Stimulated activated CD8-positive, alpha-beta memory T cell treated with anti-CD3 and anti-CD28 coated beads, Interleukin-15, amount 100 ng/mL, for 48 hours (primary cell): Measurements from ENCODE around the gene GNAQ.

Experiments used
- DNase-seq, 2 donors: peaks; one replicate each; pipeline ENCODE4 v3.0.0-alpha.2; 2020; ENCODE audit warnings: low read depth in 2 of 2

GNAQ gene

GRCh38 chr9:77816641-77817341 is 214.8 kb downstream of the GNAQ start:
- no peak for DNase-seq

DNA sequence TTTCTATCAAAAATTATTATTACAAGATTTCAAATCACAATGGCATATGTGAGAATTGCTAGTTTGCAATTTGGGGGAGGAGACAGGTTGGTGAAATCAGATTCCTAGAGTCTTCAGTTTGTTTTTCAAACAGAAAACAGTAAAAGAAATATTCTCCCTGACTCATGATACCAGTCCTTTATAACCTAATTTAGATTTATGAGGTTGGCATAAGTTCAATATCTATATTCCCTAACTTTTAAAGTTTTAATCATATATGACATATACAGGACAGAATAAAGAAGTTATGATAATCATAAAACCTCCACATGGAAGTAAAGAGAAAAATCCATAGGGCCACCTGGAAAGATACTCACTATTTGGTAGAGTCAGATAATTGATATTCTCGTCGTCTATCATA is 216.4 kb downstream of the GNAQ start:
- DNase-seq: no peak

DNA sequence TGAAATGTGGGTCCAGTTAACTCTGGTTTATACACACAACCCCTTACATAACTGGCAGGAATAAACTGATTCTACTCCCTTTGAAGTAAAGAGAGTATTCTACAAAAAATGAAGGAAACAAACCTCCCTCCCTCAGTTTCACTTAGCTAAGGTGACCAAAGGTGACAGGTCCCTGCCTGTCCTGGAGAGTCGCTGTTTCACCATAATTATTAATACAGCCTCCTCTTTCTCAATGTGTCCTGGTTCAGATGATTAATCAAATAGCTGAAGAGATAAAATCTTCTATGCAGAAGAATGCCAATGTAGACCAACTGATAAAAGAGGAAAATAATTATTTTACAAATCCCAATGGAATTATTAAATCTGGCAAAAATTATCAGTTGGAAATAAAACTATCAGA is 219.8 kb downstream of the GNAQ start:
- DNase-seq: no peak

DNA sequence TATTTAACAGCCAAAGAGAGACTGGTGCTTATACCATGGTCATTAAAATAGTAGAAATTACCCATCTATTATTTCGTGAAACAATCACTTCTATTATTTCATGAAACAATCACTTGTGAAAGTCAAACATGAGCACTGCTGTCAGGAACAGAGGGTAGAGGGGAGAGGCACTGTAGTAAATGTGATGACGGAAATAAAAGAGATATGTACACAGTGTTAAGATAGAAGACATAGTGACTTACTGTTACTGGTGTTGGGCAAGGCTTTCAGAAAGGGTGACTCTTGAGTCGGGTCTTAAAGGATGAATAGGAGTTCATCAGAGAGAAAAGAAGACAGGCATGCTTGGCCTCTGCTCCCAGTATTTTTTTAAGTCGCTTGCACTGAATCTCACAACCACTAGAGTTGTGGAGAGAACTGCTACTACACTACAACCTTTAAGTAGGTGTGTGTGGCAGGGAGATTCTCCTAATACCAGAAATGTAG is 220.9 kb downstream of the GNAQ start:
- no peak for DNase-seq

- no peak for DNase-seq
Measured at GRCh38 chr9:77810047-77810446, 221.6 kb downstream of the GNAQ start.

DNA sequence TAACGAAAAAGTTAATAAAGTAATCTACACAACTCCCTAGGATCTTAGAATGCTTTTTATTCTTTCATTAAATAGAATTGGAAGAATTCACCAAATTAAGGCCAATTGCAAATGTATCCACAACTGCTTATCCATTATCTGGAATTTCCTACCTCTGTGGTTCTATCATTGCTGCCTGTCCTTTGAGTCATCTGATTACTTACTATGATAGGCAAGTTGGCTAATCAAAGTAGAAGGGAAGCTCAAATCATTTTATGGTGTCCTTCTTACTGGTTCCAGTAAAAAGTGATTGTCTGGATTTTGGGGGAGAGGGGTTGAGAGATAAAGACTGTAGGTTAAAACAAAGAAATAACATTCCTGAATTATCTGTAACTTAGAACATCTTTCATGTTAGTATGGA is 222.1 kb downstream of the GNAQ start:
- DNase-seq: no peak

DNA sequence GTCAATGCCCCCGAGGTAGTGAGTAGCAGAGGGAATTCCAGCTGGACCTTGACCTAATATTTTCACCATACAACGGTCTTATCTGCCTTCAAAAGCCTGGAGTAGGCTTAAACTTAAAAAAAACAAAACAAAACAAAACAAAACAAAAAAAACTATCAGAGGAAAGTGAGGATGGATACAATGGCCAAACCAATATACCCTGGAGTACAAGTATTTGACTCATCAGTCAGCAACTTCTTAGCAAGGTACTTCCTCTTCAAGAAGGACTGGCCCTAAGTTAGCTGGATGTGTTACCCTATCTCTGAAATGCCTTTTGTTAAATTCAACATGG is 222.9 kb downstream of the GNAQ start:
- DNase-seq: no peak

DNA sequence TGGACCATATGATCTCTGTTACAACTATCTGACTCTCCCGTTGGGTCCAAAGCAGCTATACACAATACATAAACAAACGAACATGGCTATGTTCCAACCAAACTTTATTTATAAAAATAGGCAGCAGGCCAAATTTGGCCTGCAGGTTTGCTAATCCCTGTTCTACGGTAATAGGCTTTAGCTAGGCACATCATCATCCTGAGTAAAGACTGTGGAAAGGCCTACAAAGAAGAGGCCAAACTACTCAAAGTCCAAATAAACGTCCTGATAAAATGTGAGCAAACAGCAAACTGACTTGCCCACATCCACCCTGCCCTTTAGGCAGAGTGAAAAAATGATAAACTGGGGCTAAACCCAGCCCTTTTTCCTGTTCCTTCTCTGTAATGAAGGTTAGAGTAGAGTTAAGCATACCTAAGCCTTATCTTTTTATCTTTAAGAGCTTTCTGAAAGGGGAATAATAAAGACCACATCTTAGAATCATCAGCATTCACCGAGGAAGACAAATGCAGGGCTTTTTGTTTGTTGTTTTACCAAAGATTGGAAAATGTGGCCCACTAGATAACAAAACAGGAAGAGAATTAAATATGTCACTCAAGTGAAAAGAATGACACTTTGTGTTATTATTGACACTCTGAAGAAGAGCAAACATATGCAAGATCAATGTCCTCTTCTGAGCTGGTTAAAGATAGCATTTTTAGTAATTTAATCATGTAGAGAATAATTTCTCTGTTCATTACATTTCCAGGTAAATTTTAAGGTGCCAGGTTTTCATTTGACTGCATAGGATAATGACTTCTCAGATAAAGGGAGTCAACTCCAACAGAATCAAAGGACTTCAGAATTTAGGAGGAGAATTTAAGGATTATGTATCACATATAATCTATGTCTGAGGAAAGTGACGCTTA is 223.5 kb downstream of the GNAQ start:
- DNase-seq: no peak

GRCh38 chr9:77807281-77807683 is 224.3 kb downstream of the GNAQ start:
- DNase-seq: no peak

DNA sequence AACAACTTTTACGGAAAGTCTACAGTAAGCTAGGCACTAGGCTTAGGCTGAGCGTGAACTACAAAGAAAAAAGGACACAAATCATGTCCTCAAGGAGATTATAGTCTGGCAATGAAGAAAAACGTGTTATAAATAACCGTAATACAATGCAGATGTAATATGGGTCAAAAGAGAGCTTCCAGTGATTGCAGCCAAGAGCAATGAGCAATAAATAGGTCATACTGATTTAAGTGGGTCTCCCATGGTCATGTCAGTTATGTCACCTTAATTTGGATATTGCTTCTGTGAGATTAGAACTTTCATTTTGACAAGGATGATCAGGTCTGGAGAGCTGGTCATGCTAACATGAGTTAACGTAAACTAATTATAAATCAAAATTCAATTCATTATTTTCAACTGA is 224.9 kb downstream of the GNAQ start:
- no peak for DNase-seq

DNA sequence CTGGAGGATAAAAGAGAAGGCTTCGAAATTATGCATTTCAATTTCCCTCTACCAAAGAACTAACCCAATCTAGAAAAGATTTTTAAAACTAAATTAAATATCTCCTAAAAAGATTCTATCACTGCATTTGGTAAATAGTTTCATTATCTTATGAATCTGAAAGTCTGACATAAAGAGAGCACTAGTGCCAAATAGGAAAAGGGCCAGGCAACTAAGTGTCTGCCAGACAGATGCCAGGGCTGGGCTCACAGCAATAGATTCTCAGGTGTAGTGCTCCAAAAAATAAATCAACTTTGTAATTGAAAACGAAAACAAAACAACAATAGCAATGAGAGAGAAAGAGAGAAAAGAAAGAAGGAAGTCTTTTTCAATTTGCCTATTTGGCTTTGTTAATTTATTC is 225.8 kb downstream of the GNAQ start:
- no peak for DNase-seq

DNA sequence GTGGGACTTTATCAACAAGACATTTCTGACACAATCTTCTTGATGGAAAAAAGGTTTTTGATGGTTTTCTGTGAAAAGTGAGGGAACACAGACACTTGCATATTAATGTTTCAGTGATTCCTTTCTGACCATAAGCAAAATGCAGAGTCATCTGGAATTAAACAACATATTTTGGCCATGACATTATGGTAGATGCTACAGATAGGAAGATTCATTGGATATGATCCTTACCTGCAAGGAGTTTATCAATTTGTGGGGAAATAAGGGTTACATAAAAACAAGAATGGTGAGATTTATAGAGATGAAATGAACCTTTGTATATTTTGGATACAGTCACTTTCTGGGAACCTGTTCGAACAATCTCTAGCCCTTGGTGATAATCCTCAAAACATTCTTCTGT is 228.2 kb downstream of the GNAQ start:
- no peak for DNase-seq

- no peak for DNase-seq
Measured at GRCh38 chr9:77802515-77803293, 228.9 kb downstream of the GNAQ start.

DNA sequence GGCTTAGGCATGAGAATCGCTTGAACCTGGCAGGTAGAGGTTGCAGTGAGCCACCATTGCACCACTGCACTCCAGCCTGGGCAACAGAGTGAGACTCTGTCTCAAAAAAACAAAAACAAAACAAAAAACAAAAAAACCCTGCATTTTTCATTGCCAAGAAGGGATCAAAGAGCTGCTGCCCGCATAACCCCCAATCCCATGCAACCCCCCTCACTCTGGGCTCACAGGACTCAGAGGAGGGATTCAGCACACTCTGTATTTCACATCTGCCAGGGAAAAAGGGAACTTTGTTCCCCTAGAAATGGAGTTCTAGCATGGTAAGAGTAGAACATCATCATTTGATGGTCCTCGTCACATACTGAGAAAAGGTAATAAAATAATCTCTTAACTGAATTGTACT is 229.5 kb downstream of the GNAQ start:
- DNase-seq: no peak

DNA sequence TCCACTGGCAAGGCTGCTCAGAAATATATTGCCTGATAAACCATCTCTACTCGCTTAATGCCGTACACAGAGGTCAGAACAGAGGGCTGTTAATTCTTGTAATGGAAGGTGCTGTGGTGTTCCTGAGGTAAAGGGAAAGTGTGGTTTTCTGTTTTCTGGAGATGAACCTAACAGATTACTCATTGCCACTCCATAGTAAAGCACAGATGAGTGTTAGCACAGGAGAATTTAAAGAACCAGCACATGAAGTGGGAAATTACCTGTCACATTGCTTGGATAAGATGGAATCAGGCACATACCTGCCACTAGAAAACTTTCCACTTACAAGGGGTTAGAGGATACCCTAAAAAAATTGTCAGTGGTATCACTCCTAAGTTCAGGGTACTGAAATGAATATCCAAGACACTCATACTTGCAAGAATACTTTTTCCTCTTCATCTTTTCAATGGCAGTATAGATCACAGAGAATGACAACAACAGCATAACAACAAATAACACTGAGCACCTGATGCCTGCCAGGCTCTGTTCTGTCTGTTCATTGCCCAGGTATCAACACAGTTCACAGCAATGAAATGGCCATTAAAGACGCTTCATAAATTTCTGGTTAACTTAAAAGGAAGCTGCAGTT is 230.6 kb downstream of the GNAQ start:
- no peak for DNase-seq

DNA sequence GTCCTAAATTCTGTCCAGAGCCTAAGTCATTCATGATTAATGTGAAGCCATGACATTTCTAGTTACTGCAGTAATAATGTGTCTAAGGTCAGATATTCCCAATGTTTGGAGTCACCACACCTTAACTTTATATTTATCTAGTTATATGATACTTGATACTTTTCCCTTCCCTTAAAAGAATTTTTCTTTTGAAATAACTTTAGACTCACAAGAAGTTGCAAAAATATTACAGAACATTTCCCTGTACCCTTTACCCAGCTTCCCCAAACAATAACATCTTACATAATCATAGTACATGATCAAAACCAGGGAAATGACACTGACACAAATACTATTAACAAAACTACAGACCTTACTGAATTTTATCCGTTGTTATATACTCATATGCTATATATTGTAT is 233.5 kb downstream of the GNAQ start:
- DNase-seq: no peak

DNA sequence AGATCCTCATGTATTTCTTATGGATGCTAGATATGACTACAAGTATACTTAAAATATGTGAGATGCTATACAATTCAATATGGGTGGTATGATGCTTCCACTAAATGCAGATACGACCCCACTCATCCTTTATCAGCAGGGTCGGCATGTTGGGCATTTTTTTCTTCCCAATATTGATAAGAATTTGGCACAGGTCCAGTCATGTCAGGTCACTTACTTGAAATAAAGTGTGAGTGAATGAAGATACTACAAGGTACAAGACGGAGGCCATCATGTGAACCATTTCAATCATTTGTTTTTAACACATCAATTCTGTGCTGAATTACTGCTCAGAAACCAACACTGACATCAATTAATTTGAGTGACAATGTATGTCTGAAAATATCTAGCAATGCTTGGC is 236.6 kb downstream of the GNAQ start:
- no peak for DNase-seq

- no peak for DNase-seq
Measured at GRCh38 chr9:77793849-77794248, 237.8 kb downstream of the GNAQ start.

DNA sequence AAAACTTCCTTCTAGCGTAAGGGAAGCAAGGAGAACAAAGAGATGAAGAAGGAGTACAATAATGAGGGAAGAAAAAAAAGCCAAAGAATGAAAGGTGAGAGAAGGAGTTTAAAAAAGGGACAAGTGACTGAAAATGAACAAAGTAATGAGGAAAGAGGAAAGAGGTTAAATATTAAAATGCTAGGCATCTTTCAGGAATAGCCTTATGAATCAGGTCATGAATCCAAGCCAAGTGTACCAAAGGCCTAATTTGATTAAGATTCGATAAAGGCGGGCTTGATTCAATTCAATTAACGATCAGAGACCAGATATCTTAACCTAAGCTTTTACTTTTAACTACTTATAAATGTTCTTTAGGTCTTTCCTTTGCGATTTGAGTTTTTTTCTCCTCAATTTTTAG is 241.7 kb downstream of the GNAQ start:
- no peak for DNase-seq

- no peak for DNase-seq
Measured at GRCh38 chr9:77785341-77785740, 246.3 kb downstream of the GNAQ start.

- DNase-seq: no peak
Measured at GRCh38 chr9:77783518-77783917, 248.1 kb downstream of the GNAQ start.

DNA sequence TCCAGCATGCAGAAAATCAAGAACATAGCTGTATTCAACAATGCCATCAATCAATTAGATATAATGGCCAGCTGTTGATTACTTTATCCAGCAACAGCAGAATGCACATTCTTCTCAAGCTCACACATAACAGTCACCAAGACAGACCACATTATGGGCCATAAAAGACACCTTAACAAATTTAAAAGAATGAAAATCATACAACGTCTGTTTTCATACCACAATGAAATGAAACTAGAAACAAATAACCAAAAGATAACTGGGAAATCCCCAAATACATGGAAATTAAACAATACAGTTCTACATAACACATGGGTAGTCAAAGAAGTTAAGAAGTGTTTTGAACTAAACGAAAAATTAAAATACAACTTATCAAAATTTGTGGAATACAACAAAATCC is 252.6 kb downstream of the GNAQ start:
- no peak for DNase-seq
